Measurements from ENCODE around the gene ALDH1L2. TPM values are rescaled to one million over a fixed set of nuclear protein-coding genes. Genes with fewer than 3 reads are reported as not detected.

Gene ALDH1L2
- total and polyA plus RNA-seq, 12 donors = 0.50 to 4.5 (median 2.6) TPM

- intact Hi-C loops (cut with DNase I) = no loop called here
- 80 to 91% (median 88%) methylated on average over 2 of the region's 2 CpGs for WGBS, 4 donors
- H3K4me3 ChIP-seq = no peak overlapping the region
- DNase-seq = no peak
- TF ChIP-seq POLR2A (IDR thresholded peaks at IDR 0.05) = no peak
- TF ChIP-seq, protein P1, sequence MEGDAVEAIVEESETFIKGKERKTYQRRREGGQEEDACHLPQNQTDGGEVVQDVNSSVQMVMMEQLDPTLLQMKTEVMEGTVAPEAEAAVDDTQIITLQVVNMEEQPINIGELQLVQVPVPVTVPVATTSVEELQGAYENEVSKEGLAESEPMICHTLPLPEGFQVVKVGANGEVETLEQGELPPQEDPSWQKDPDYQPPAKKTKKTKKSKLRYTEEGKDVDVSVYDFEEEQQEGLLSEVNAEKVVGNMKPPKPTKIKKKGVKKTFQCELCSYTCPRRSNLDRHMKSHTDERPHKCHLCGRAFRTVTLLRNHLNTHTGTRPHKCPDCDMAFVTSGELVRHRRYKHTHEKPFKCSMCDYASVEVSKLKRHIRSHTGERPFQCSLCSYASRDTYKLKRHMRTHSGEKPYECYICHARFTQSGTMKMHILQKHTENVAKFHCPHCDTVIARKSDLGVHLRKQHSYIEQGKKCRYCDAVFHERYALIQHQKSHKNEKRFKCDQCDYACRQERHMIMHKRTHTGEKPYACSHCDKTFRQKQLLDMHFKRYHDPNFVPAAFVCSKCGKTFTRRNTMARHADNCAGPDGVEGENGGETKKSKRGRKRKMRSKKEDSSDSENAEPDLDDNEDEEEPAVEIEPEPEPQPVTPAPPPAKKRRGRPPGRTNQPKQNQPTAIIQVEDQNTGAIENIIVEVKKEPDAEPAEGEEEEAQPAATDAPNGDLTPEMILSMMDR (IDR thresholded peaks at IDR 0.05) = no peak
- no peaks in the 10 kb centered on the region for H3K36me3 ChIP-seq (replicated peaks in 1 of 2)
- no peak overlapping the region for H3K27ac ChIP-seq
- H3K4me1 ChIP-seq (replicated peaks in 1 of 2) = no peaks in the 10 kb centered on the region
- no peaks in the 10 kb centered on the region for H3K27me3 ChIP-seq
- H3K9me3 ChIP-seq (replicated peaks in 1 of 3) = no peaks in the 10 kb centered on the region
Observed at GRCh38 chr12:105033851-105034250, 50.4 kb downstream of the ALDH1L2 start.

DNA sequence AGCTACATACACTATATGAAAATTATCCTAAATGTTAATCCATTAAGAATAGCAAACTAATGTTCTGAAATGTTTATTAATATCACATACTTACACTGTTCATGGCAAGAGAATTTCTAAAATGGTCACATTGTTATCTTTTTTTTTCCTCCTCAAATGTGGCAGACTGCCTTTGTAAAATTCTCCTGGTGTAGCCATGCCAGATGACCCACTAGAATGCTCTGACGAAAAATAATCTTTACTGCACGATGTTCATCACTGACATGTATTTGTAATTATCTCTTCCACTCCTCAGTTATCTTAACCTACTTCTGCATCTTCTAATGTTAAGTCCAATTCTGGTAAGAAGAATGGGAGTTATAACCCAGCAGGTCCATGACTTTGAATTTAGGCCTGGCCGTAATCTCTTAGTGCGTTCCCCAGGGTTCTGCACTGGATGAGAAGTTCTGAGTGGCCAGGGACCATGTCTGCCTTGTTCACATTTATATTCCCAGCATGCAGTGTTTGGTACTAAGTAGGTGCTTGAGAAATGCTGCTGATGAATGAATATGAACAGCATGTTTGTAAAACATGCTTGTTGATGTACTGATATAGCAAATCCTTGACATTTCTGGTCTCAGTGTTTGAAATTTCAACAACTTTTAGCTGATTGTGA lies 51.4 kb downstream of the ALDH1L2 start:
- peak overlapping the region in 1 of 5 donors; percentile 78 for H3K27ac ChIP-seq
- H3K27me3 ChIP-seq = no peaks in the 10 kb centered on the region
- TF ChIP-seq, protein P1 (IDR thresholded peaks at IDR 0.05) = no peak
- no peak for TF ChIP-seq POLR2A (IDR thresholded peaks at IDR 0.05)
- H3K4me3 ChIP-seq = no peak overlapping the region
- no peaks in the 10 kb centered on the region for H3K9me3 ChIP-seq (replicated peaks in 1 of 3)
- WGBS, 4 donors = 45 to 89% (median 73%) methylated on average over 4 of the region's 4 CpGs
- no peaks in the 10 kb centered on the region for H3K36me3 ChIP-seq (replicated peaks in 1 of 2)
- H3K4me1 ChIP-seq (replicated peaks in 1 of 2) = no peaks in the 10 kb centered on the region
- DNase-seq = no peak
- intact Hi-C loops (cut with DNase I) = no loop called here

- no peak for DNase-seq
- TF ChIP-seq, protein P1 (IDR thresholded peaks at IDR 0.05) = no peak
- TF ChIP-seq POLR2A (IDR thresholded peaks at IDR 0.05) = no peak
- H3K27ac ChIP-seq = no peak overlapping the region
- H3K4me3 ChIP-seq = no peak overlapping the region
- no peaks in the 10 kb centered on the region for H3K36me3 ChIP-seq (replicated peaks in 1 of 2)
- peaks cover 0 to 3% of the 10 kb centered on the region in 2 donors for H3K4me1 ChIP-seq (replicated peaks in 1 of 2)
- WGBS, 4 donors = 80 to 93% (median 89%) methylated on average over 9 of the region's 9 CpGs
- no peaks in the 10 kb centered on the region for H3K27me3 ChIP-seq
- no peaks in the 10 kb centered on the region for H3K9me3 ChIP-seq (replicated peaks in 1 of 3)
- intact Hi-C loops (cut with DNase I) = no loop called here
Observed at GRCh38 chr12:105030820-105031807, 53.1 kb downstream of the ALDH1L2 start.

- Histone ChIP-seq H3K27ac (no peak overlapping the region), H3K4me3 (no peak overlapping the region), H3K36me3 (replicated peaks in 1 of 2) (no peaks in the 10 kb centered on the region), H3K9me3 (replicated peaks in 1 of 3) (no peaks in the 10 kb centered on the region), H3K4me1 (replicated peaks in 1 of 2) (peaks cover 0 to 20% of the 10 kb centered on the region in 2 donors), H3K27me3 (no peaks in the 10 kb centered on the region)
- 87 to 95% (median 91%) methylated on average over 4 of the region's 4 CpGs for WGBS, 4 donors
- no peak for DNase-seq
- intact Hi-C loops (cut with DNase I) = no loop called here
- TF ChIP-seq, protein P1 (IDR thresholded peaks at IDR 0.05) = no peak
- no peak for TF ChIP-seq POLR2A (IDR thresholded peaks at IDR 0.05)
Observed at GRCh38 chr12:105026411-105026810, 57.8 kb downstream of the ALDH1L2 start.

Measured in adrenal gland (tissue), 12 donors.